ENCODE results near the gene NCOA1.

The NCOA1 gene

DNA sequence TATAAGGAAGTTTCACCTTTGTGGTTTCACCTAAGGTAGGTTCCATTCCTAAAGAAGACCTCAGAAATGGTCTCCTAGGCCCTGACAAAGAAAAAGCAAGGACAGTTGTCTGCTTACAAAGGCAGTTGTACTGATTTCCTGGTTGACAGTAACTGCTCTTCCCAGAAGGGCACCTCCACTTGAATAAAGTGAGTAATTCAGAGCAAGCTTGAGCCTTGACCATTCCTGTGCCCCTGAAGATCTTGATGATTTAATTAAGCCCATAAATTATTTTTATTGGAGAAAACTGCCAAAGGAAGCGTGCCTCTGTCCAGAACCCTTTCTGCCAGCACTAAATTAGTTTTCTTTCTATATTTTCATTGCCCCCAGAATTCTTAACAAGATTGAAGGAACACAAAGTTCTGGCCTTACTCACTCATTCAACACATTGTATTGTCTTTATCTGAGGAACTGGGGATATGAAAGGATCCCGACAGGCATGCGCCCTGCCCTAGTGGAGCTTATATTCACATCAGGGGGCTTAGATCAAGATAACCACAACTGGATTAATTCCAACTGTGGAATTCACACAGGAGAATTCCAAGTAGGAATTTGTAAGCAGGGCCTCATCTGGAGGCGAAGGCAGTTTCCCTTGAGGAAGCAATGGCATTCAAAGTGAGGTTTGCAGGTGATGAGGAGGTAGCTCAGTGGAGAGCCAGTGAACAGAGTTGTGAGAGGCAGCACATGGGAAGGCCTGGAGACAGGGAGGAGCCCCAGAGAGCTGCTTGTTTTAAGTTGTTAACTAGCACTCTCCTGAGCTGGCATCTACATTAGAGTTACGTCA lies 280.9 kb downstream of the NCOA1 start:
- H3K9ac ChIP-seq (ENCODE audit: low read length in 5 of 5) = no peak overlapping the region
- no peaks in the 10 kb centered on the region for H3K9me3 ChIP-seq (ENCODE audit: control insufficient read depth in 5 of 5, low read length in 5 of 5)
- H3K4me3 ChIP-seq (ENCODE audit: low read depth in 1 of 5, low read length in 5 of 5) = no peak overlapping the region
- H3K27me3 ChIP-seq (ENCODE audit: control insufficient read depth in 5 of 5, insufficient read depth in 4 of 5, low read length in 5 of 5) = no peaks in the 10 kb centered on the region
- peaks cover 0 to 4% (median 4%) of the 10 kb centered on the region in 5 donors for H3K4me1 ChIP-seq (ENCODE audit: control insufficient read depth in 5 of 5, insufficient read depth in 5 of 5, low read length in 5 of 5)
- H3K36me3 ChIP-seq (ENCODE audit: control insufficient read depth in 5 of 5, insufficient read depth in 5 of 5, low read length in 5 of 5) = peaks cover 8 to 14% (median 9%) of the 10 kb centered on the region in 5 donors
- H3K27ac ChIP-seq (ENCODE audit: low read depth, low read length) = no peak overlapping the region

DNA sequence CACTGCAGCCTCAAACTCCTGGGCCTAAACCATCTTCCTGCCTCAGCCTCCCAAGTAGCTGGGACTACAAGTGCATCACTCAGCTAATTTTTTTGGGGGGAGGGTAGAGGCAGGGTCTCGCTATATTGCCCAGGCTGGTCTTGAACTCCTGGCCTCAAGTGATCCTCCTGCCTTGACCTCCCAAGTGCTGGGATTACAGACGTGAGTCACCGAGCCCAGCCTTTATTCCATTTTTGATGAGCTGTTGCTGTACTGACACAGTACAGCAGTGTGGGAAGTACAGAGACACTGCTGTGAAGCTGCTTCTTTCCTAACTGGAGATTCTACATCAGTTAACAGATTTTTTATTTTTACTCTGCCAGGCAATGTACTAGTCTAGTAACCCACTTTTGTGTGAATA lies 283.3 kb downstream of the NCOA1 start:
- H3K27ac ChIP-seq (ENCODE audit: low read depth, low read length) = no peak overlapping the region
- H3K4me1 ChIP-seq (ENCODE audit: control insufficient read depth in 5 of 5, insufficient read depth in 5 of 5, low read length in 5 of 5) = peaks cover 0 to 5% (median 0%) of the 10 kb centered on the region in 5 donors
- H3K9me3 ChIP-seq (ENCODE audit: control insufficient read depth in 5 of 5, low read length in 5 of 5) = no peaks in the 10 kb centered on the region
- no peaks in the 10 kb centered on the region for H3K27me3 ChIP-seq (ENCODE audit: control insufficient read depth in 5 of 5, insufficient read depth in 4 of 5, low read length in 5 of 5)
- H3K36me3 ChIP-seq (ENCODE audit: control insufficient read depth in 5 of 5, insufficient read depth in 5 of 5, low read length in 5 of 5) = peaks cover 4 to 9% (median 8%) of the 10 kb centered on the region in 5 donors
- H3K9ac ChIP-seq (ENCODE audit: low read length in 5 of 5) = no peak overlapping the region
- H3K4me3 ChIP-seq (ENCODE audit: low read depth in 1 of 5, low read length in 5 of 5) = no peak overlapping the region

DNA sequence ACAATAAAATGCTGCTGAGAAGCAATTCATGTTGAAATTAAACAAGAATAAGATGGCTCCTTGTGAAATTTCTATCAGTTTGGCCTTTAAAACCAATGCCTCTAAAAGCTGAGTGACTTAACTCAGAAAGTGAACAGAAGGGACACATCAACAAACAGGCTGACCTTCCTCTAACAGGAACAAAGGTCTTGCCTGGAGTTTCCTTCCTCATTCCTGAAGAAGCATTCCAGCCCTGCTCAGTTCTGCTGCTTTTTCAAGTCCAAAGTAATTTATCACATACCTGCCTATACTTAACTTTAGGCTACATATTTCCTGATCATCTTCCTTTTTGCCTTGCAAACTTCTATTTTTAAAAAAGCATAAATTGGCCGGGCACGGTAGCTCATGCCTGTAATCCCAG lies 288.1 kb downstream of the NCOA1 start:
- Histone ChIP-seq H3K27me3 (ENCODE audit: control insufficient read depth in 5 of 5, insufficient read depth in 4 of 5, low read length in 5 of 5) (peaks cover 0 to 3% (median 0%) of the 10 kb centered on the region in 5 donors), H3K9me3 (ENCODE audit: control insufficient read depth in 5 of 5, low read length in 5 of 5) (no peaks in the 10 kb centered on the region), H3K9ac (ENCODE audit: low read length in 5 of 5) (no peak overlapping the region), H3K36me3 (ENCODE audit: control insufficient read depth in 5 of 5, insufficient read depth in 5 of 5, low read length in 5 of 5) (no peaks in the 10 kb centered on the region), H3K4me1 (ENCODE audit: control insufficient read depth in 5 of 5, insufficient read depth in 5 of 5, low read length in 5 of 5) (peaks cover 0 to 5% (median 0%) of the 10 kb centered on the region in 5 donors), H3K27ac (ENCODE audit: low read depth, low read length) (no peak overlapping the region), H3K4me3 (ENCODE audit: low read depth in 1 of 5, low read length in 5 of 5) (no peak overlapping the region)

DNA sequence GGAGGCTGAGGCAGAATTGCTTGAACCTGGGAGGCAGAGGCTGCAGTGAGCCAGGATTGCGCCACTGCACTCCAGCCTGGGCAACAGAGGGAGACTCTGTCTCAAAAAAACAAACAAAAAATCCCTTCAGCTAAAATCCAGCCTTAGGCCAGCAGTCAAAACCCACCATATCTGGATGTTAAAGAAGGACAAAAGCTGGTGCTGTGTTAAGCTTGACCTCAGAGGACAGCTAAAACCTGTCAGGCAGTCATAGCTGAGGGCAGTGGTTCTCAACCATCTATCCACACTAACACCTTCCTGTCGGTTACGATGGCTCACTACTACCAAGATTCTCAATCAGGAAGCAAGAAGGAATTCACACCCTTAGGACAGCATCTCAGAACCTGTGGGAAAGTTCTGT lies 292.6 kb downstream of the NCOA1 start:
- H3K9ac ChIP-seq (ENCODE audit: low read length in 5 of 5) = no peak overlapping the region
- peaks cover 0 to 5% (median 3%) of the 10 kb centered on the region in 5 donors for H3K4me1 ChIP-seq (ENCODE audit: control insufficient read depth in 5 of 5, insufficient read depth in 5 of 5, low read length in 5 of 5)
- no peak overlapping the region for H3K27ac ChIP-seq (ENCODE audit: low read depth, low read length)
- H3K9me3 ChIP-seq (ENCODE audit: control insufficient read depth in 5 of 5, low read length in 5 of 5) = no peaks in the 10 kb centered on the region
- peaks cover 0 to 3% (median 0%) of the 10 kb centered on the region in 5 donors for H3K27me3 ChIP-seq (ENCODE audit: control insufficient read depth in 5 of 5, insufficient read depth in 4 of 5, low read length in 5 of 5)
- H3K4me3 ChIP-seq (ENCODE audit: low read depth in 1 of 5, low read length in 5 of 5) = no peak overlapping the region
- no peaks in the 10 kb centered on the region for H3K36me3 ChIP-seq (ENCODE audit: control insufficient read depth in 5 of 5, insufficient read depth in 5 of 5, low read length in 5 of 5)

DNA sequence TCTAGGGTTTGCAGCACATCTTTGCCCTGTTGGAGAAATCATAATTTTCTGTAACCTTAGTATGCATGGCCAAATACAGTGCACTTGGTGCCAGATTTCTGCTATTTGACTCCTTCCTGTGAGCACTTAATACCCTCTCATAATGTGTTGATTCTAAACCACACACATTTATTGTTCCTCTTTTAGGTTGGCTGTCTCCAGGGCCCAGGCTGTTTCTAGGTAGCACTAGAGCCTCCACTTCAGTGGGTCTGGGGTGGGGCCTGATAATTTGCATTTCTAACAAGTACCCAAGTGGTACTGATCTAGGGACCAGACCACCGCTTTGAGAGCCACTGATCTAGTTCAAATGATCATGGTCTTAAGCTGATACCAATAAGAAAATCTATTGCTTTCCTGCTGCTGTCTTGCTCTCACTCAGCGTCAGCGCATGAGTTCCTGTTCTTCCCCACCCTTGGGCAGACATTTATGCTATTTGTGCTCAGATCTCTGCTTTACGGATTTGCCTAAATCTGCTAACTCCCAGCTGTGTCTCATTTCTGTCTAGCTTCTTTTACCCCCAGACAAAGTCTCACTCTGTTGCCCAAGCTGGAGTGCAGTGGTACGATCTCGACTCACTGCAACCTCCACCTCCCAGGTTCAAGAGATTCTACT lies 294.7 kb downstream of the NCOA1 start:
- H3K9me3 ChIP-seq (ENCODE audit: control insufficient read depth in 5 of 5, low read length in 5 of 5) = no peaks in the 10 kb centered on the region
- H3K4me3 ChIP-seq (ENCODE audit: low read depth in 1 of 5, low read length in 5 of 5) = no peak overlapping the region
- peaks cover 0 to 5% (median 0%) of the 10 kb centered on the region in 5 donors for H3K4me1 ChIP-seq (ENCODE audit: control insufficient read depth in 5 of 5, insufficient read depth in 5 of 5, low read length in 5 of 5)
- H3K27ac ChIP-seq (ENCODE audit: low read depth, low read length) = no peak overlapping the region
- H3K36me3 ChIP-seq (ENCODE audit: control insufficient read depth in 5 of 5, insufficient read depth in 5 of 5, low read length in 5 of 5) = peaks cover 0 to 7% (median 5%) of the 10 kb centered on the region in 5 donors
- H3K9ac ChIP-seq (ENCODE audit: low read length in 5 of 5) = no peak overlapping the region
- H3K27me3 ChIP-seq (ENCODE audit: control insufficient read depth in 5 of 5, insufficient read depth in 4 of 5, low read length in 5 of 5) = peaks cover 0 to 3% (median 0%) of the 10 kb centered on the region in 5 donors

GRCh38 chr2:24787532-24787931 lies 296.5 kb downstream of the NCOA1 start:
- H3K9ac ChIP-seq (ENCODE audit: low read length in 5 of 5) = no peak overlapping the region
- no peak overlapping the region for H3K27ac ChIP-seq (ENCODE audit: low read depth, low read length)
- H3K9me3 ChIP-seq (ENCODE audit: control insufficient read depth in 5 of 5, low read length in 5 of 5) = no peaks in the 10 kb centered on the region
- H3K4me3 ChIP-seq (ENCODE audit: low read depth in 1 of 5, low read length in 5 of 5) = no peak overlapping the region
- peaks cover 0 to 10% (median 4%) of the 10 kb centered on the region in 5 donors for H3K4me1 ChIP-seq (ENCODE audit: control insufficient read depth in 5 of 5, insufficient read depth in 5 of 5, low read length in 5 of 5)
- peaks cover 0 to 7% (median 5%) of the 10 kb centered on the region in 5 donors for H3K36me3 ChIP-seq (ENCODE audit: control insufficient read depth in 5 of 5, insufficient read depth in 5 of 5, low read length in 5 of 5)
- H3K27me3 ChIP-seq (ENCODE audit: control insufficient read depth in 5 of 5, insufficient read depth in 4 of 5, low read length in 5 of 5) = no peaks in the 10 kb centered on the region

GRCh38 chr2:24788816-24789215 lies 297.8 kb downstream of the NCOA1 start:
- Histone ChIP-seq H3K36me3 (ENCODE audit: control insufficient read depth in 5 of 5, insufficient read depth in 5 of 5, low read length in 5 of 5) (peaks cover 0 to 7% (median 5%) of the 10 kb centered on the region in 5 donors), H3K9ac (ENCODE audit: low read length in 5 of 5) (no peak overlapping the region), H3K9me3 (ENCODE audit: control insufficient read depth in 5 of 5, low read length in 5 of 5) (no peaks in the 10 kb centered on the region), H3K4me3 (ENCODE audit: low read depth in 1 of 5, low read length in 5 of 5) (no peak overlapping the region), H3K4me1 (ENCODE audit: control insufficient read depth in 5 of 5, insufficient read depth in 5 of 5, low read length in 5 of 5) (peaks cover 0 to 15% (median 10%) of the 10 kb centered on the region in 5 donors), H3K27me3 (ENCODE audit: control insufficient read depth in 5 of 5, insufficient read depth in 4 of 5, low read length in 5 of 5) (no peaks in the 10 kb centered on the region), H3K27ac (ENCODE audit: low read depth, low read length) (no peak overlapping the region)

- Histone ChIP-seq H3K9ac (ENCODE audit: low read length in 5 of 5) (no peak overlapping the region), H3K4me3 (ENCODE audit: low read depth in 1 of 5, low read length in 5 of 5) (no peak overlapping the region), H3K4me1 (ENCODE audit: control insufficient read depth in 5 of 5, insufficient read depth in 5 of 5, low read length in 5 of 5) (peaks cover 0 to 18% (median 12%) of the 10 kb centered on the region in 5 donors), H3K27me3 (ENCODE audit: control insufficient read depth in 5 of 5, insufficient read depth in 4 of 5, low read length in 5 of 5) (no peaks in the 10 kb centered on the region), H3K9me3 (ENCODE audit: control insufficient read depth in 5 of 5, low read length in 5 of 5) (no peaks in the 10 kb centered on the region), H3K27ac (ENCODE audit: low read depth, low read length) (no peak overlapping the region), H3K36me3 (ENCODE audit: control insufficient read depth in 5 of 5, insufficient read depth in 5 of 5, low read length in 5 of 5) (peaks cover 0 to 7% (median 5%) of the 10 kb centered on the region in 5 donors)
These were observed 300.4 kb downstream of the NCOA1 start for GRCh38 chr2:24791452-24791851.

- H3K9ac ChIP-seq (ENCODE audit: low read length in 5 of 5) = peak overlapping the region; percentile 44 to 91 (median 89)
- no peaks in the 10 kb centered on the region for H3K9me3 ChIP-seq (ENCODE audit: control insufficient read depth in 5 of 5, low read length in 5 of 5)
- peak overlapping the region; percentile 97 for H3K27ac ChIP-seq (ENCODE audit: low read depth, low read length)
- H3K27me3 ChIP-seq (ENCODE audit: control insufficient read depth in 5 of 5, insufficient read depth in 4 of 5, low read length in 5 of 5) = no peaks in the 10 kb centered on the region
- peaks cover 0 to 7% (median 5%) of the 10 kb centered on the region in 5 donors for H3K36me3 ChIP-seq (ENCODE audit: control insufficient read depth in 5 of 5, insufficient read depth in 5 of 5, low read length in 5 of 5)
- peaks cover 0 to 18% (median 12%) of the 10 kb centered on the region in 5 donors for H3K4me1 ChIP-seq (ENCODE audit: control insufficient read depth in 5 of 5, insufficient read depth in 5 of 5, low read length in 5 of 5)
- H3K4me3 ChIP-seq (ENCODE audit: low read depth in 1 of 5, low read length in 5 of 5) = peak overlapping the region; percentile 74 to 99 (median 94)
These were observed 301.5 kb downstream of the NCOA1 start for GRCh38 chr2:24792542-24792873.
